GM19351 (cell line): Measurements from ENCODE around the gene ADAMTSL5.
"Not testable (repeated sequence)": the region's sequence is repeated elsewhere in the genome, so short reads cannot be mapped to it uniquely, and the experiment has no call there.

Experiments used
- ATAC-seq: cut with Tn5 transposase; IDR thresholded peaks from one replicate; pipeline ENCODE4 v1.9.1; 2021; ENCODE audit warnings: mild to moderate bottlenecking, moderate library complexity; ENCODE audit not compliant: unreplicated experiment

ADAMTSL5 gene, protein sequence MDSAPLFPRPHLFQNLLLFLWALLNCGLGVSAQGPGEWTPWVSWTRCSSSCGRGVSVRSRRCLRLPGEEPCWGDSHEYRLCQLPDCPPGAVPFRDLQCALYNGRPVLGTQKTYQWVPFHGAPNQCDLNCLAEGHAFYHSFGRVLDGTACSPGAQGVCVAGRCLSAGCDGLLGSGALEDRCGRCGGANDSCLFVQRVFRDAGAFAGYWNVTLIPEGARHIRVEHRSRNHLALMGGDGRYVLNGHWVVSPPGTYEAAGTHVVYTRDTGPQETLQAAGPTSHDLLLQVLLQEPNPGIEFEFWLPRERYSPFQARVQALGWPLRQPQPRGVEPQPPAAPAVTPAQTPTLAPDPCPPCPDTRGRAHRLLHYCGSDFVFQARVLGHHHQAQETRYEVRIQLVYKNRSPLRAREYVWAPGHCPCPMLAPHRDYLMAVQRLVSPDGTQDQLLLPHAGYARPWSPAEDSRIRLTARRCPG

DNA sequence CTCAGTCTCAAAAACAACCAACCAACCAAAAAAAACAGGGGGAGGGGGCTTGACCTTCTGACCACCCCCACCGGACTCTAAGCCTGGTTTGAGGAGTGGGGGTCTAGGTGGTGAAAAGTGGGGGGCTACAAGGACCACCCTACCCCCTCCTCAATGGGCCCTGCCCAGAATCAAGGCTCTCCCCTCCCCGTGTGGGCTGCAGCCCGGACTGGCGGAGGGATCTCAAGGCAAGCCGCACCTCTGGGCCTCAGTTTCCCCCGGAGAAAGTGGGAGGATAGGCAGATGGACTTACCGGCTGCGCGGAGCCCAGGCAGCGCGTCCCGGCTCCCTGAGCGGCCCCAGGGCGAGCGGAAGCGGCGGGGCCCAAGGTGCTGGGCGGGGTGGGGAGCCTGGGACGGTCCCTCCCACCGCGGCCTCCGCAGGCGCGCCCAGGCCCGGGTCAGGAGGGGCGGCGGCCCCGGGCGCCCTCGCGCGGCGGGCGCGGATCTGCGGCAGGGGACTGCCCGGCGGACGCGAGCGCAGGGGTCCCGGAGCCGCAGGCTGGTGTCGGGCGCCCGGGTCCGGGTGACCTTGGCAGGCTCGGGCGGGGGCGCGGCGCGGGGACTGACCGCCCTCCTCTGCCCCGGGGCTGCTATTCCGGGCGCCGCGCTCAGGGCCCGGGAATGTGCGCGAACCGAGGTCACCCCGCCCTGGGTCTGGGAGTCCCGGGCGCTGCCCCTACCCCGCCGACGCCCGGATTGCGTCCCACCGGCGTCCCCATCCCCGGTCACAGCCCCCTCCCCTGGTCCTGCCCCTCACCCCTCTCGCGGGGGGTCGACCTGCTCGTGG, at the start of gene ADAMTSL5:
TSS of gene ADAMTSL5 (minus strand) at position 349 of the 828 bp plus-strand sequence. CDS start 2,076 bp downstream, outside the sequence.
- ATAC-seq = no peak

DNA sequence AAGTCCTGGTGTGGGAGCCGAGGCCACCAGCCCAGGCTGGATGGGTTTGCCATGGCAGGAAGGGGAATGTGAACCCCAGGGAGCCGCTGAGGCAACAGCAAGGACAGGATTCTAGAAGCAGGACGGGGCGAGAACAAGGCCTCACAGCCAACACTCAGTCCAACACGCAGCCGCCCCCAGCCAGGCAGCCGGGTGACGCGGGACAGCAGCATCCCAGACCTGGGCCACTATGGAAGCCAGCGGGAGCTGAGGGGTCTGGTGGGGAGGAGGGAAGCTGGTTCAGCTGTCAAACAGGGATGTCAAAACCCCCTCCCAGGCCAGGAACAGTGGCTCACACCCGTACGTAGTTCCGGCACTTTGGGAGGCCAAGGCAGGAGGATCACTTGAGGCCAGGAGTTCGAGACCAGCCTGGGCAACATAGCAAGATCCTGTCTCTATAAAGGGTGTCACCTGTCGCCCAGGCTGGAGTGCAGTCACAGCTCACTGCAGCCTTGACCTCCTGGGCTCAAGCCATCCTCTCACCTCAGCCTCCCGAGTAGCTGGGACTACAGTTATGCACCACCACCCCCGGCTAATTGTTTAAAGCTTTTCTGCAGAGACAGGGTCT, 48.5 kb upstream of the ADAMTSL5 start:
- no peak for ATAC-seq

DNA sequence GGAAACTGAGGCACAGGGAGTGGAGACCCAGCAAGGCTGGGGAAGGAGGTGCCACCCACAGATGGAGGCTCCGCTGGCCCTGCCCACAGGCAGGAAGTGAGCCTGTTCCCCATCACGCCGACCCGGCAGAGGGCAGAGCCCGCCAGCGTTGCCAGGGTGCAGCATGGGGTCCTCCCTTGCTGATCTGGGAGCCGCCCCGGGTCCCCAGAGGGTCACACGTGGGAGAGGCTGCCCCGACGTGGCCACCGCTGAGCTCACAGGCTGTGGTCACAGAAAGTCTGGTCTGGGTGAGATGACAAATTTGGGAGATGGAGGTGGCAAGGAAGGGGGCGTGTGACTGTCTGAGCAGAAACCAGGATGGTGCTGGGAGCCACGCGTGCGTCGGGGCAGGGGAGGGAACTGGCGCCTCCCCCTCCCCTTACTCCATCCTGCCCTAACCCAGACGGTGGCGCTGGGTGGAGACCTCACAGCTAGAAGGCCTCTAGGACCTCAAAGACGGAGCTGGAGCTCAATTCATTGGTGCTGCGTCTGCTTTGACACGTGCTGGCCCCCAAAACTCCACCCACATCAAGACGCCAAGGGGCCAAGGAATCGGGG, 47.6 kb upstream of the ADAMTSL5 start:
- ATAC-seq = no peak

DNA sequence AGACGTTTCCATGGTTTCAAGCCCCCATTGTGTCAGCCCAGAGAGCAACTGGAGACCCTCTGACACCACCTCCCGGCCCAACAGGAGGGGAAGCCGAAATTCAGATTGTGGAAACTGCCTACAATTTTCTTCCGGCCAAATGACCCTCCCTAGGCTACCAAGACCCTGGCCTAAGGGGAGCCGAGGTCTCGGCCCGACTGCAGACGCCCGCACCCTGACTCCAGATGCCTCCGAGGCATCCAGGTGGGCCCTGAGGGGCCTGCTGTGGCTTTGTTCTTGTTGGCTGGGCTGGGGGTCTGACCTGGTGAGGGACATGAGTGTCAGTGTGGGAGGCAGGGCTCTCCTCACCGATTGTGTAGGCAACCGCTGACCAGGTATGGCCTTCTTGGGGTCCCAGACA, 45.7 kb upstream of the ADAMTSL5 start:
- ATAC-seq = no peak

DNA sequence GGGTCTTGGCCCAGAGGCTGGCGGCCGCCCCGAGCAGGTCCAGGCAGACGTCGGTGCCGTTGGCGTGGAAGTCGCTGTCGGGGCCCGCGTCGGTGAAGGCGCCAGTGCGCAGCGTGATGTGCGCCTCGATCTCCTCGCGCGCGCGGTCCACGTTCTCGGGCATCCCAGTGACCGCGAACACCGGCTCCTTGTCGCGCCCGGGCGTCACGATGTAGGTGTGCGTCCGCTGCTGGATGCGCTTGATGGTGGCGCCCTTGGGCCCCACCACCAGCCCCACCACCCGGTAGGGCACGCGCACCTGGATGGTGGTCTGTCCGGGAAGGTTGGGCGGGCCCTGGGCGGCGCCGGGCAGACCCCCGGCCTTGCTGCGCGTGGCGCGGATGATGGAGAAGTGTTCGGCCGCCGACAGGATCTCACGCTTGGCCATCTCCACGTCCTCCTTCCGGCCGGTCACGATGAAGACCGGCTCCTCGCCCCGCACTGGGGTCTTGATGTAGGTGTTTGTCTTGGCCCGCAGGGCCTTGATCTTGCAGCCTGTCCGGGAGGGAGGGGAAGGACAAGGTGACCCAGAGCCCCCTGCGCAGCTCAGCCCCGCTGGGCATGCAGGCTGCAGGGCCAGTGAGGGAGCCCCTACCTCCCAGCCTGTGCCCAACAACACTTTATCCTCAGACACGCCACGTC, 43.7 kb upstream of the ADAMTSL5 start:
- no peak for ATAC-seq

DNA sequence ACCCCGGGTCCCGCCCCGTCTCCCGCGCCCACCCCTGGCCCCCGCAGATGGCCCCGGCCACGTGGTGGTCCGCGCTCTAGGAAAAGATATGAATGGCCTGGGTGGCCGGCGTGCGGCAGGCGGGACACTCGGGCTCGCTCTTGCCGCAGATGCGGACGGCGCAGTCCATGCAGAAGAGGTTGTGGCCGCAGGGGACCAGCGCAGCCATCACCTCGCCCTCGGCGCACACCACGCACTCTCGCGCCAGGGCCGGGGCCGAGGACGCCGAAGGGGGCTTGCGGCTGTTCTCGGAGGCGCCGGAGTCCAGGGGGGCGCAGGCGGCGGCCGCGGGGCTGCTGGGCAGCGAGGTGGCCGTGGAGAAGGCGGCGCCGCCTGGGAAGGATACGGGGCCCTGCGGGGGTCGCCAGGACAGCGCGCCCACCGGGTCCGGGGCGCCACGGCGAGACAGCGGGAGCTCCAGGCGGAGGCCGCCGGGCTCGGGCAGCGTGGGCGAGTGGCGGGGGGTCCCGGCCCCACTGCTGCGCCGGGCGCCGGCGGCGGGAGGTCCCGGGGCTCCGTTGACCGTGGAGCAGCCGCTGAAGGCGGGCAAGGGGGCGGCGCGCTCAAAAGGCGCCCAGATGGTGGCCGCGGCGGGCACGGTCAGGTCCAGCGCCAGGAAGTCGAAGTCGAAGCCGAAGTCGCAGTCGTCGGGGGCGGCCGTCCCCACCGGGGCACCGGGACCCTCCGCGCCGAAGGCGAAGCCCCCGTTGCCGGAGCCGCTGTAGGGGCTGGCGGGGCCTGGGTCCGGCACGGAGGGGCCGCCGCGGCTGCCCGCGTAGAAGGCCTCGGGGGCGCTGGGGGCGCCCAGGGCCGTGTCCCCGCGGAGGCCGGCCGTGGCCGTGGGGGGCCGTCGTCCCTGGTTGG, 42.9 kb upstream of the ADAMTSL5 start:
- no peak for ATAC-seq

DNA sequence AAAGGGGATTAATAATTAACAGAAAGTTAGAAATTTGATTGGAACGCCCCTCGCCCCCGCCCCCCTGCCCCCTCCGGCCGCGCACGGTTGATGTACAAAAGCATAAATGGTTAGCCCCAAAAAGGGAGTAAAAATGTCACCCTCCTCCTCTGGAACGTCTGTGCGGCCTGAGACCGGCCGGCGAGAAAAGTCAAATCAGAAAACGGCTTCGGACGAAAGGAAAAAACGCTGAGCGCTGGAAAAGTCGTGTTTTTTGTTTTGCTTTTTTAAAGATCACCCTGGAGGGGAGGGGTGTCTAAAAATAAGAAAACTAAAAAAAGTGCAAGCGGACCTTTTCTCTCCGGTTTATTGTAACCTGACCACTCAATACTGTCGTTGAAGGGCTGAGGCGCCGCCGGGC, 42.1 kb upstream of the ADAMTSL5 start:
- ATAC-seq = no peak

DNA sequence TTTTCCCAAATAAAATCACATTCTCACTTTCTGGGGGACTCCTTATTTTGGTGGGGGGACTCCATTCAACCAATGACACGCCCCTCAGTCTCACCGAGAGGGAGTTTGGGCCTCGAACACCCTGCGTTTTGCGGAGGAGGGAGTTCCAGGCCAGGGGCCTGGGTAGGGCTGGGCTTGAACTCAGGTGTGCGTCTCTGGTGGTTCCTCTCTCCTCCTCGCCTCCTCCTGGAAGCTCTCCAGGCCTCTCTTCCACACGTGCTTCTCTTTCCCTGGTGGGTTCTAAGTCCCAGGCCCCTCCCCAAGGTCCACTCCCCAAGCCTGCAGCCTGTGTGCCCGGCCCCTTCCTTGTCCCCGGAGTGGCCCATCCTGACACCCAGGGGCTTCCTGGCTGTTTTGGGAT, 40.6 kb upstream of the ADAMTSL5 start:
- no peak for ATAC-seq

DNA sequence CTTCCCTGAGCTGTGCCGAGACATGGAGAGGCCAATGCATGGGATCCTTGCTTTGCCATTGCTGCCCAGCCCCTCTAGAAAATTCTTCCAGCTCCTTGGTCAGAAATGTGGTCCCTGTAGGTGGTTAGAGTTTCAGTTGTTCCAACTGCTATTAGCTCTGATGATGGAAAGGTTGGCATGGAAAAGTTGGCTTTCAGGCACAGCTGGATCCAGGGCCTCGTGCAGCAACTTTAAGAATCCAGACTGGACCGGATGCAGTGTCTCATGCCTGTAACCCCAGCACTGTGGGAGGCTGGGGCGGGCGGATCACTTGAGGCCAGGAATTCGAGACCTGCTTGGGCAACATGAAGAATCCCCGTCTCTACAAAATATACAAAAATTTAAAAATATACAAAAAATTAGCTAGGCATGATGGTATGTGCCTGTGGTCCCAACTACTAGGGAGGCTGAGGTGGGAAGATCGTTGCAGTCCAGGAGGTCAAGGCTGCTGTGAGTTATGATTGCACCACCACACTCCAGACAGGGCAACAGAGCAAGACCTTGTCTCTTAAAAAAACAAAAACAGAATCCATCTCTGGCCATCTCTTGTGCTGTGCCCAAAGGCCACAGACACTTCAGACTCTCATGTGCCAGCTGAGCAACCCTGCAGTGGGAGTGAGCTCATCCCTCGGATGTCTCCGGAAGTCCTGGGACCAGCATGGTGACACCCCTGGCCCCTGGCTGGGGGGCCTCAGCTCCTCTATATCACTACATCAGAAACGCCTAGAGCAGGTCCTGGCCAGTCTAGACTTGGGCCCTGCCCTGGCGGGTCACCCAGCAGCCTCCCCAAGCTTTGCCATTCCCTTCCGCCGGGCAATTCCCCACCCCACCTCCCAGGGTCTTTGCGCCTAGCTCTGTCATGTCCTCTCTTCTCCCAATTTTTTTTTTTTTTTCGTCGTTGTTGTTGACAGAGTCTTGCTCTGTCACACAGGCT, 38.5 kb upstream of the ADAMTSL5 start:
- ATAC-seq = no peak

DNA sequence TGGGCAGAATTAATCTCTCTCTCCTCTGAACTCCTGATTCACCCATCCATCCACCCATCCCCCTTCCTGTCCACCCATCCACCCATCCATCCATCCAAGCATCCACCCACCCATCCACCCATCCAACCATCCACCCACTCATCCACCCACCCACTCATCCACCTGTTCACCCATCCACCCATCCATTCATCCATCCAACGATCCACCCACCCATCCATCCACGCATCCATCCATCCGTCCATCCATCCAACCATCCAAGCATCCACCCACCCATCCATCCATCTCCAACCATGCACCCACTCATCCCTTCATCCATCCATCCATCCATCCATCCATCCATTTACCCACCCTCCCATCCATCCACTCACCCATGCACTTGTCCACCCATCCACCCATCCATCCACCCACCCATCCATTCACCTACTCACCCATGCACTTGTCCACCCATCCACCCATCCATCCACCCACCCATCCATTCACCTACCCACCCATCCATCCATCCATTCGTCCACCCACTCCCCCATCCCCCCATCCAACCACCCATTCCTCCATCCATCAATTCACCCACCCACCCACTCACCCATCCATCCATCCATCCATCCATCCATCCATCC, 36.6 kb upstream of the ADAMTSL5 start:
- no peak for ATAC-seq

DNA sequence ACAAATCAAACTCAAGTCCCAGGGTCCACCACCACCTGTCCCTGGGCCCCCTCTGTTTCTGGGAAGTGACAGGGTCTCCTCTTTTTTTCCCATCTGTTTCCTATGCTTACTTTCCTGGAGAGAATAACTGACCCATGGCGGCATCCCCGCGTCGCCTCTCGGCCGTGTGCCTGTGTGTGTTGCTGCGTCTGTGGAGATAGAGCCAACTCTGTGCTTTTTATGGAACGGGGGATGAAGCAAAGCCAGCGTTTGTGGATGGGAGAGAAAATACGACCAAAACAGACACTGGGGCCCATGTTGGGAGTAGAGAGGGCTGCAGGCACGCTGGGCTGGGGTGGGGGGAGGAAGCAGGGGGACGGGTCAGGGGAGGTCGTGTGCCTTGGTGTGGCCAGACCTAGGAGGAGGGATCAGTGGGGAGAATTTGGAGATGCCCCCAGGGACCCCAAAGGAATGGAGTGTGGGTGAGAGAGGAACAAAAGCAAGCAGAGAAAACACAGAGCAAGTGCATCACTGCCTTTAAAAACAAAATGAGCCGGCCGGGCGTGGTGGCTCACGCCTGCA, 27.6 kb upstream of the ADAMTSL5 start:
- ATAC-seq = no peak

DNA sequence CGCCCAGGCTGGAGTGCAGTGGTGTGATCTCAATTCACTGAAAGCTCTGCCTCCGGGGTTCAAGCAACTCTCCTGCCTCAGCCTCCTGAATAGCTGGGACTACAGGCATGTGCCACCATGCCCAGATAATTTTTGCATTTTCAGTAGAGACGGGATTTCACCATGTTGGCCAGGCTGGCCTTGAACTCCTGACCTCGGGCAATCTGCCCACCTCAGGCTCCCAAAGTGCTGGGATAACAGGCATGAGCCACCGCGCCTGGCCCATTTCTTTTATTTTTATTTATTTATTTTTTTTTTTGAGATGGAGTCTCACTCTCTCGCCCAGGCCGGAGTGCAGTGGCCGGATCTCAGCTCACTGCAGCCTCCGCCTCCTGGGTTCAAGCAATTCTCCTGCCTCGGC, 26.9 kb upstream of the ADAMTSL5 start:
- ATAC-seq = not testable (repeated sequence)

DNA sequence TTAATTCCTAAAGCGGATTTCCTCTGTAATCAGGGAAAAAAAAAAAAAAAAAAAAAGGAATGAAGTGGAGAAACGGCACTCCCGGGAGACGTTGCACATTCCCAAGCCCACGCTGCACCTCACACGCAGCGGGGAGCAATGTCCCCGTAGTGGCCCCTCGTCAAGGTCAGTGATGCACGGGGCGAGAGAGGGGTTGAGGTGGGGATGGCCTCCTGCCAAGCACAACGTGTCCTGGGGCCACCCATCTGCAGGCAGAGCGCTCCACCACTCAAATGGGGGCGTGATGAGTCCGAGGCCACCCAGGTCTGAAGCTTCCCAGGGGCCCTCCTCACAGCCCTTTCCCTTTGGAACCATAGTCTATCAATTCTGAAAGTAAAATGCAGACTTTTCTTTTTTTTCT, 26.2 kb upstream of the ADAMTSL5 start:
- no peak for ATAC-seq

DNA sequence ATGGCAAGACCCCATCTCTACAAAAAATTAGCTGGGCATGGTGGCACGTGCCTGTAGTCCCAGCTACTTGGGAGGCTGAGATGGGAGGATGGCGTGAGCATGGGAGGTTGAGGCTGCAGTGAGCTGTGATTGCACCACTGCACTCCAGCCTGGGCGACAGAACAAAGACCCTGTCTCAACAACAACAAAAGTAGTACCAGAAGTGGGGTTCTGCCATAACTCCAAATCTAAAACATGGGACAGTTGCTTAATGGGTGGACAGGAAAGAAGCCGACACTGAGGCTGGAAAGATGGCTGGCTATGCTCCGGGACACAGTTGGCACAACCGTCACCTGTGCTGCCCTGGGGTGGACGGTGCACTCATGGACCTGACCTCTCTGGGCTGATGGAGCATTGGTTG, 22.9 kb upstream of the ADAMTSL5 start:
- ATAC-seq = not testable (repeated sequence)

DNA sequence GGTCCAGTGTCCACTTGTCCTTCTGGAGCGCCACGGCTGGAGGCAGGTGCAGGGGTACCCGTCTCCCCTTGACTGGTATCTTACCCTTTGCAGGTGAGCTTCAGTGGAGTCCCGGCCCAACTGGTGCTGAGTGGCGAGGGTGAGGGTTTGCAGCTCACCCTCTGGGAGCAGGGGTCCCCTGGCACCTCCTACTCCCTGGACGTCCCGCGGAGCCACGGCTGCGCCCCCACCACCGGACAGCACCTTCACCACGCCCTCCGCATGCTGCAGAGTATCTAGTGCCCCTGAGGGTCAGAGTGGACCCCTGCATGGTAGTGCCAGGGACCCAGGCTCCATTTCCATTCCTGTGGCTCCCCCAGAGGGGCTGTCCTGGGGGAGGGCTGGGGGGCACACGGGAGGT, 22.2 kb upstream of the ADAMTSL5 start:
- no peak for ATAC-seq

DNA sequence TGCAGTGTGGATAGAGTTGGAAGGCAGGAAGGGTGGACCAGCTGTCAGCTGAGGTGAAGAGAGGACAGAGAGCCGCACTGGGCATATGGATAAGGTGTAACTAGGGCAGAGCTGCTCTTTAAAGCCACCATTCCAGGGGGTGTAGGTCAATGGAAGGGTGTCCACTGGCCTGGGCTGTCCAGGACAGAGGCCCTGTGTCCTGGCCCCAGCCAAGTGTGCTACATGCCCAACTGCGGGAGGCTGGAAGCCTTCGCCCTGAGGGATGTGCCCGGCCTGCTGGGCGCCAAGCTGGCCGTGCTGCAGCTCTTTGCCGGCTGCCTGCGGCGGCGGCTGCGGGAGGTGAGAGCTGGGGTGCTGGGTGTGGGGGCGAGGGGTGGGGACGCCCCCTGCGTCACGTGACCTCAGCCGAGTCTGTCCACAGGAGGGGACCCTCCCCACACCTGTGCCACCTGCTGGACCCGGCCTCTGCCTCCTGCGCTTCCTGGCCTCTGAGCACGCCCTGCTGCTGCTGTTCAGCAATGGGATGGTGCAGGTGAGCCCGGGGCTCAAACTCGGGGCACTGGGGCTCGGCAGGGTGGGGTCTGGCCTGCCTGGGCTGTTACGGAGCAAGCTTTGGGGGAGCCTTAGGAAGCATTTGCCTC, 20.8 kb upstream of the ADAMTSL5 start:
- ATAC-seq = no peak

DNA sequence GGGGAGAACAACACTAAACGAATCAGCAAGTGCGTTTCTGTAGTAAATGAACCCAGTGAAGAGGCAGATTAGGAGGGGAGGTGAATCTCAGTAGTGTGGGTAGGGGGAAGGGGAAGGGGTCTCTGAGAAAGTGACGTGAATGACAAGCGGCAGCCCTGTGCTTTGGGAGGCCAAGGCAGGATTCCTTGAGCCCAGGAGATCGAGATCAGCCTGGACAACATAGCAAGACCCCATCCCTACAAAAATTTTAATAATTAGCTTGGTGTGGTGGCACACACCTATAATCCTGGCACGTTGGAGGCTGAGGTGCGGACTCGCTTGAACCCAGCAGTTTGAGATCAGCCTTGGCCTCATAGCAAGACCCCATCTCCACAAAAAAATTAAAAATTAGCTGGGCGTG, 19.2 kb upstream of the ADAMTSL5 start:
- ATAC-seq = no peak
